GM18858 (cell line): ENCODE measurements around the gene KCNJ14.
"Not testable (repeated sequence)": the region's sequence is repeated elsewhere in the genome, so short reads cannot be mapped to it uniquely, and the experiment has no call there.

Source experiments
- ATAC-seq: cut with Tn5 transposase; IDR thresholded peaks from one replicate; pipeline ENCODE4 v1.9.1; 2021; ENCODE audit not compliant: unreplicated experiment

Gene KCNJ14

DNA sequence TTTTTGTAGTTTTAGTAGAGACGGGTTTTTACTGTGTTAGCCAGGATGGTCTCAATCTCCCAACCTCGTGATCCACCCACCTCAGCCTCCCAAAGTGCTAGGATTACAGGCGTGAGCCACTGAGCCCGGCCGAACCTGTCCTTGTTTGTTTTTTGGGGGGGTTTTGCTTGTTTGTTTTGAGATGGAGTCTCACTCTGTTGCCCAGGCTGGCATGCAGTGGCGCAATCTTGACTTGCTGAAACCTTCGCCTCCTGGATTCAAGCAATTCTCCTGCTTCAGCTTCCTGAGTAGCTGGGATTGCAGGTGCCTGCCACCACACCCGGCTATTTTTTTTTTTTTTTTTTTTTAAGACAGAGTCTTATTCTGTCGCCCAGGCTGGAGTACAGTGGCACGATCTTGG lies 31.3 kb downstream of the KCNJ14 start:
- ATAC-seq, result not testable (repeated sequence)

DNA sequence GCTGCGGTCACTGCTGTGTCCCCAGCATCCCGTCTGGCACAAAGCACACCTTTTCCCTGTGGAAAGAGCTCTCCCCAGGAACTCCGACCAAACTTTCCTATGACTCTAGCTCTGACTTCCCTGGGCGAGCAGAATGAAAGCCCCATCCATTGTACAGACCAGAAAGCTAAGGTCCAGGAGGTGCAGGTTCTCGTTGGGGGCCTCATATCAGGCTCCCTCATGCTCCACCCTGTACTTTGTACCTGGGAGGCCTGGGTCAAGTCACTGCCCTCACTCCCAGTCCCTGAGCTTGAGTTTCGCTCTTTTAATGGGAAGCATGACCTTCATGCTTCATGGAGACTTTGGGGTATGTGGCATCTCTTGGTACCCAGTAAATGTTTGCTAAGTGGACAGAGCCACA lies 32.2 kb downstream of the KCNJ14 start:
- ATAC-seq, result no peak

DNA sequence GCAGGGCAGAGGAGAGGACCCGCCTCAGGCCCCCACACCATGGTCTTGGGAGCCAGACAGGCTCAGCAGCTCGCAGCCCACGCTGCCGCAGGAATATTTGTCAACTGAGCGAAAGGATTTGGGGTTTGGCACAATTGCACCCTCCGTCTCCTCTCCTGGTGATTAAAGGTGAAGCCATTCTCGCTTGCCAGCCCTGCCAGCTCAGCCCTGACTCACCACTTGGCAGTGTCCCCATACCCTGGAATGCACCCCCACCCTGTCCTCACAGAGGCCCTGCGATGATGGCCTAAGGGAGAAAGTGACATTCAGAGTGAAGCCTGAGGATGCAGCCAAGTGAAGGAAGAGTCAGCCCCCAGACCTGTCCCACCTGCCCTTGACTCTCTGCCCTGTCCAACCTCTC lies 32.6 kb downstream of the KCNJ14 start:
- ATAC-seq, result no peak

DNA sequence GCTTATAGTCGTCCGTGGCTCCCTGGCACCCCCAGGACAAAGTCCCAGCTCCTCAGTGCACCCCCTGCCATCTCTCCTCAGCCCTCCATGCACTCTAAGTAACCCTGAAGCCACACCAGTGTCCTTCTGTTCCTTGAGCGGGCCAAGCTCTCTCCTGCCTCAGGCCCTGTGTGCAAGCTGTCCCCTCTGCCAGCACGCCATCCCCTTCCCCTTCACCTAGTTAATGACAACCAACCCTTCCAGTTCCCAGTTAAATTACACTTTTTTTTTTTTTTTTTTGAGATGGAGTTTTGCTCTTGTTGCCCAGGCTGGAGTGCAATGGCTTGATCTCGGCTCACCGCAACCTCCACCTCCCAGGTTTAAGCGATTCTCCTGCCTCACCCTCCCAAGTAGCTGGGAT lies 33.1 kb downstream of the KCNJ14 start:
- not testable (repeated sequence) for ATAC-seq

- ATAC-seq, result no peak
Measured at GRCh38 chr19:48489608-48490216, 34.3 kb downstream of the KCNJ14 start.

- ATAC-seq, result no peak
Measured at GRCh38 chr19:48490981-48491792, 35.8 kb downstream of the KCNJ14 start.

GRCh38 chr19:48491793-48492123 lies 36.4 kb downstream of the KCNJ14 start:
- ATAC-seq, result no peak

GRCh38 chr19:48492925-48493717 lies 37.7 kb downstream of the KCNJ14 start:
- no peak for ATAC-seq

DNA sequence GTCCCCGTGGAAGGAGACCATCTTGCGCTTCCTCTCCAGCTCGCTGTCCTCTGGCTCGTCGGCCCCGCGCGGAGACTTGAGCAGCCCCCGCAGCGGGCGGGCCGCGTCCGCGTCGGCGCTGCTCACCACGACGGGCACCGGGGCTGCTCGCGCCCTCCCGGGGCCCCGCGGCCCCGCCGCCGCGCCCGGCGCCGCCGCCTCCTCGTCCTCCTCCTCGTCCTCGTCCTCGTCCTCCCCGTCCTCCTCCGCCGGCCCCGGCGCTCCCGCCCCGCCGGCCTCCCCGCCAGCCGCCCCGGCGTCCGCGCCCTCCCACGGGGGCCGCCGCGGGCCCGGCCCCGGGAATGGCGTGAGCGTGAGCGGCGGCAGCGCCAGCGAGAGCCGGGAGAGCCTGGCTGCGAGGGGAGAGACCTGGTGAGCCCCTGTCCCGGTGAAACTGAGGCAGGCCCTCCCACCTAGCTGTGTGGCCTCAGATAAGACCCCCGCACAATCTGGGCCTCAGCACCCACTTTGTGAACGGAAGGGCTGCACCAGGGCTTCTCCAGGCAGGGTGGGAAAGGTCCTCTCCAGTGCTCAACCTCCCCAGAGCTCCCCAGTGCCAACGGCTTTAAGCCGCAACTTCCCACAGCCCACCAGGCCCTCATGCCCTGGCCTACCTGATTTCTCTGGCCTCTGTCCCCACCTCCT lies 38.5 kb downstream of the KCNJ14 start:
- no peak for ATAC-seq

DNA sequence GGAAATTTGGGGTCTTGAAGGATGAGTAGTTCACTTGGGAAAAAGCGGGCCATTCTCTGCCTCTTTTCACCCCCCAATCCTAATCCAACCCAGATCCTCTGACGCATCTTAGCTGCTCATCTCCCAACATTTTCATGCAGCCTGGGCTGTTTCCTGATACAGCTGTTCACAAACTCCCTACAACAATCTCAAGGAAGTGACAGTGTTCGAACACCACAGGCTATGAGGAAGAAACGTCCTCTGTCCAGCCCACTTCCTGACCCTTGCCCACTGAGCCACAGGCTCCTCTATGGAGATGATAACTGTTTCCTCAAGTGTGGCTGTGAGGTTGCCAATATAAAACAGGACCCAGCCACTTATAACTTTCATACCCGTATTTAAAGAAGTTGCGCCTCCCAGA lies 40.0 kb downstream of the KCNJ14 start:
- no peak for ATAC-seq

DNA sequence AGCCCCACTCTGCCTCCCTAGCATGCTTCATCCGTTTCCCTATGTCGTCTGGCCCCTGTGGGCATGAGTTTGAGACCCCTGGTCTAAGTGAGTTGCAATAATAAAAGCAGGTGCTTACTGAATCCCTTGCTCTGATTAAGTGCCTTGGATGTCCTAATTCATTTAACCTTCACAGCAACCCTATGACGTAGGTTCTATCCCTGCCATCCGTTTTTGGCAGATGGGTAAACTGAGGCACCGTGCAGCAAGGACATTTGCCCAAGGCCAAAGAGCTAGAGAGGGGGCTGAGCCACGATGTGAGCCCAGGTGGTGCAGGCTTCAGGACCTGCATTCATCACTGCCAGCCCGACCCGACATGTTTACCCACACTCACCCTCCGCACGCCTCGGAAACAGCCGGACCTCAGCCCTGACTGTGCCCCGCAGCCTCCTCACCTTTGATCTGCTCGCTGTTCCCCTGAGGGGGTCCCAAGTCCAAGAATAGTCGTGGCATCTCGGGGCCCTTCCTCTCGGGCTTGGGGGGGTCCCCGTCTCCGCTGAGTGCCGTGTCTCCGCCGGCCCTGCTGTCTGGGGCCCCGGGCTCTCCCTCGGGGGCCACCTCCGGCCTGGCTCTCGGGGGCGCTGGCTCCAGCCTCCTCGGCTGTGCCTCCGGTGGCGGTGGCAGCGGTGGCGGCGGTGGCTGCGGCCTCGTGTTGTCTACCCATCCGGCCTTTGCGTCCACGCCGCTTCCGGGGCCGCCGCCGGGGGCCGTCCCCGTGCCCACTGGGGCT lies 41.8 kb downstream of the KCNJ14 start:
- no peak for ATAC-seq

DNA sequence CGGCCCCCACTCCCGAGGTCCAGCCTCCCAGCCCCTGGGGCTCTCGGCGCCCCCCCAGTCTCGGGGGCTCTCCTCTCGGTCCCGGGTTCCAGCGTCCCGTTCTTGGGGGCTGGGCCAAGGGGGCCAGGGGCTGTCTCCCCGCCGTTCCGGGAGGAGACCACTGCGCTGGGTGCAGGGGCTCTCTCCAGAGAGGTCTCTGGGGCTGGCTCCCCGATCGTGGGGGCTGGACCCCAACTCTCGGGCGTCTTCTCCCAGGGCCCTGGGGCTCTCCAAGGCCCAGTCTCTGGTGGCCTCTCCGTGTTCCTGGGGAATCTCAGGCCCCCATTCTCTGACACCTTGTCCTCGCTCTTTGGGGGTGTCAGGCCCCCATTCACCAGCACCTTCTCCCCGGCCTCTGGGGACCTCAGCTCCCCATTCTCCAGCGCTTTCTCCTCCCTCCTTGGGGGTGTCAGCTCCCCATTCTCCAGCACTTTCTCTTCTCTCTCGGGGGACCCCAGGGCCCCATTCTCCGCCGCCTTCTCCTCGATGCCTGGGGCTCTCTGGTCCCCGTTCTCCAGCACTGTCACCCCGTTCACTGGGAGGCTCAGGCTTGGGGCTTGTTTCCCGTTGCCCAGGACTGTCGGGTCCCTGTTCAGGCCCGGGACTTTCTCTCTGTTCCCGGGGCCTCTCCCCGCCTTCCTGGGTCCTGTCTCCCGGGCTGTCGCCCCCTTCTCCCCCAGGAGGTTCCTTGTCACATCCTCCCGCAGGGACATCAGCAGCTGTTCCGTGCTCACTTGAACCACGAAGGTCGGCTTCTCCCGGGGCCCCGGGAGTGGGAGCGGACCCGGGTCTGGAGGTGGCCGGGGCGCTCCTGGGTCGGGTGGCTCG lies 42.6 kb downstream of the KCNJ14 start:
- ATAC-seq, result no peak

DNA sequence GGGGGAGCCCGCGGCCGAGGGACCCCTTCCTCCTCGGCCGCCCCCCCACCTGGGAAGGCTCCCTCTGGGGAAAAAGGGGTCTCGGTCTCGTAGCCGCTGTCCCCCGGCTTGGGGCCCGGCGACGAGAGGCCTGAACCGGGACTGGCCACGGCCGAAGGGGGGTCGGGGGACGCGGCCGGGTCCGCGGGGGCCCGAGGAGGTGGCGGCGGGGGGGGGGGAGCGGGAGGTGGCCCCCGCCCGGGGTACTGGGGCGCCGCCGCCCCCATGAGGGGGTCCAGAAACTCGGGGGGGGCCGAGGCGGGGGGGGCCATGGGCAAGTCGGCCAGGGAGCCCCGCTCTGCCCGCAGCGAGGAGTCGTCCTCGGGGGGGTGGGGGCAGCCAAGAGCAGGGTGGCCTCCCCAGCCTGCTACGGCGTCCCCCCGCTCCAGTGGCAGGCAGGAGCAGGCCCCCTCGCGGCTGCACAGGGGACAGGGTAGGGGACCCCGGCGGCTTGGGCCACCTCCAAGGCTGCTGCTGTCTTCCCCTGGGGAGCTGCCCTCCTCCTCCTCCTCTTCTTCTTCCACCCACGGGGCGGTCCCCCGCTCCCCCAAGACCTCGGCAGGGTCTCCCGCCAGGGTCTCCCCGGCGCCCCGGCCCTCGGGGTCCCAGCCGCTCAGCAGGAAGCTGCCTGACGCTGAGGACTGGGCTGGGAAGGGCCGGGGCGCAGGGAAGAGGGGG lies 43.4 kb downstream of the KCNJ14 start:
- ATAC-seq, result no peak

GRCh38 chr19:48499316-48500090 lies 44.1 kb downstream of the KCNJ14 start:
- ATAC-seq, result no peak

- ATAC-seq, result no peak
Measured at GRCh38 chr19:48500830-48501493, 45.6 kb downstream of the KCNJ14 start.

- no peak for ATAC-seq
Measured at GRCh38 chr19:48501494-48502349, 46.3 kb downstream of the KCNJ14 start.
